GM19467 (cell line): Measurements from ENCODE around the gene IQCK.

Experiments used
- ATAC-seq: cut with Tn5 transposase; IDR thresholded peaks from one replicate; pipeline ENCODE4 v1.9.1; 2021; ENCODE audit warnings: mild to moderate bottlenecking, moderate library complexity; ENCODE audit not compliant: unreplicated experiment

Gene IQCK

DNA sequence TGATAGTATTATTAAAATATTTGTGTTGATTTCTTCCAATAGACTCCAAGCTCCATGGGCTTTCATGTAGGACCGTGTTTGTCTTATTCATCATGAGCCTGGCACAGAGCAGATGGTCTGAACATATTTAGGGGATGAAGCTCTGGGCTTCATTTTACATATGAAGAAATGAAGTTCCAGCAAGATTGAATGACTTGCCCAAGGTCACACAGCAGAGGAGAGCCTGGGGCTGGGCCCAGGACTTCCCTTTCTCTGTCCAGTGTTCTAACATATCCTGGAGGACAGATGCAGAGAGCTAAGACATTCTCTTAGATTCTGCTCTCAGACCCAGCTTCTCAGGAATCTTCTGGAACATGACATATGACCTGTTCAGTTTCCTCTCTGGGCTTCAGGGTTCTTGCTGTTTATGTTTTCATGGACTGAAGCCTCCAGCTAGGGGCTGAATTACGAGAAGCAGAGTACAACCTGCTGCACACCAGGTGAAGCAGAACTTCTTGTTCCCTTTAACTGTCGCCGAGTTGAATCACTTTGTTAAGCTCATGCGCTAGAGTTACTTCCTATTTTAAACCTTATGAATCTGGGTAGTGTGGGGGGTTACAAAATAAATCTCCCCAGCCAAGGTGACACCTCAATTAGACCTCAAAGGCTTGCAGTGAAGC is 113.0 kb downstream of the IQCK start:
- ATAC-seq, result no peak

DNA sequence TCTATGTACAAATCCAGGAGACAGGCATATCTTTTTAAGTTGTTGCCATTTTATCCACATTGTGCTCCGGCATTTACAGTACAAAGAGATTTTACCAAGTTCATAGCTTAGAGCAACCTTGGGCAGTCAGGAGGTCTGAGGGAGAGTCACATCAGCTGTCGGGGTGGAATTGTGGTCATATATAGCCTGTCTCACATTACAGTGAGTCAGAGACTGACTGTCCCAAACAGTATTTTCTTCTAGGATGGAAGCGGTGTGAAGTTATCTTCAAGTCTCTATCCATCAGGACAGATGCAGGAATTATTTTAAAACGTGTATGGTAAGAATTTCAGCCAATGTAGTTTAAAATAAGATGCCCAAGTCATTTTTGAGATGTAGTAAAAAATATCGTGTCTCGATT is 113.6 kb downstream of the IQCK start:
- ATAC-seq, result no peak

DNA sequence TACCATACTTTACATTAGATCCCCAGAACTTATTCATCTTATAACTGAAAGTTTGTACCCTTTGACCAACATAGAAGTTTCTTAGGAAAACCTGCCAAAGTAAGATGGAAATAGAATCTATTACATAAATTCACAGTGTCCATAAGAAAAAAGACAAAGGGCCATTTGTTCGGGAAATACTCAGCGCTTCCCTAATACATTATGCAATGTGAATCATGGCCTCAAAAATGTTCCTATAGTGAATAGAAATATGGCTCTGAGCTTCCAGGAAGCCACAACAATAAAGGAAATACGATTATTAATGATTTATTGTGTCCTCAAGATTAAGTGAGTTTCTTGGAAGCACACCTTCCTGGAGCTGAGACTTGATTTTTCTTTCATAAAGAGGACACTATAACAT is 115.1 kb downstream of the IQCK start:
- no peak for ATAC-seq

DNA sequence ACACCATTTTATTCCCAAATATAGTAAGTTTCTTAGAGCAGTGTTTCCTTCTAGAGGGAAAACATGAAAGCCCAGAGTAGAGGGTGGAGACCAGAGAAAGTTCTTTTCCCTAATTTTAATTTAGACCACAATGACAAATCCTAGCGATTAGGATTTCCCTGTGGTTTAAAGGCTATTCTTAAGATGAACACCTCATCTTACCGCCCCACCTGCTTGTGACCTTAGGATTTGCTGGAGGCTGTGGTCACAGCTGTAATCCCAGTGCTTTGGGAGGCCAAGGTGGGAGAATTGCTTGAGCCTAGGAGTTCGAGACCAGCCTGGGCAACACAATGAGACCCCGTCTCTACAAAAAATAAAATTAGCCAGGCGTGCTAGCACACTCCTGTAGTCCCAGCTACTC is 115.5 kb downstream of the IQCK start:
- no peak for ATAC-seq

DNA sequence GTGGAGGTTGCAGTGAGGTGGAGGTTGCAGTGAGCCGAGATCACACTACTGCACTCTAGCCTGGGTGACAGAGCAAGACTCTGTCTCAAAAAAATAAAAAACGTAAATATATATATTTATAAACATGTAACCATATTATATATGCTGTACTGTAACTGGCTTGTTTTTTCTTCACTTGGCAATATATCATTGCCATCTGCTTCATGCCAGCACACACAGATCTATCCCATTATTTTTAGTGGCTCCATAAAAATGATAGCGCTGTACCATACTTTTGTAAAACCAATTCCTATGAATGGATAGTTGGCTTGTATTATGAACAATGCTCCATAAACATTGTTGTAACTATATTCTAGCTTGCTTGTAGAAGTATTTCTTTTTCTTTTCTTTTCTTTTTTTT is 117.1 kb downstream of the IQCK start:
- no peak for ATAC-seq

DNA sequence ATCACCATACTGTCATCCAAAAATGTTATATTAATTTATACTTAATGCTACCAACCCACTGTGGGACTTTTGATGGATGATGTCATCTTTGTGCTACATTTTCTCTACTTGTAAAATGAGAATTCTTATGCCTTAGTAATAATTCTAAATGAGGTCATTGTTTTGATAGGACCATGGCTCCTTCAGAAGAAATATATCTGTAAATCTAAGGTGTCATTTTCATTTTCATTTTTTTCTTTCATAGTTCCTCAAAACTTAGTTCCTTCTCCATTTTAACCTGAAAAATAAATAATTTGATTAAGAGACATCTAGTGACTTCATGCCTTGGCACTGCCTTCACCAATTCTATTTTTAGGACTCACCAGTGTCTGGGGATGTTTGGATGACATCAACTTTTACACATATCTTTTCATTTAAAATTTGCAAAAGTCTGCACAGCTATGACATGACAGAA is 117.9 kb downstream of the IQCK start:
- ATAC-seq, result no peak

DNA sequence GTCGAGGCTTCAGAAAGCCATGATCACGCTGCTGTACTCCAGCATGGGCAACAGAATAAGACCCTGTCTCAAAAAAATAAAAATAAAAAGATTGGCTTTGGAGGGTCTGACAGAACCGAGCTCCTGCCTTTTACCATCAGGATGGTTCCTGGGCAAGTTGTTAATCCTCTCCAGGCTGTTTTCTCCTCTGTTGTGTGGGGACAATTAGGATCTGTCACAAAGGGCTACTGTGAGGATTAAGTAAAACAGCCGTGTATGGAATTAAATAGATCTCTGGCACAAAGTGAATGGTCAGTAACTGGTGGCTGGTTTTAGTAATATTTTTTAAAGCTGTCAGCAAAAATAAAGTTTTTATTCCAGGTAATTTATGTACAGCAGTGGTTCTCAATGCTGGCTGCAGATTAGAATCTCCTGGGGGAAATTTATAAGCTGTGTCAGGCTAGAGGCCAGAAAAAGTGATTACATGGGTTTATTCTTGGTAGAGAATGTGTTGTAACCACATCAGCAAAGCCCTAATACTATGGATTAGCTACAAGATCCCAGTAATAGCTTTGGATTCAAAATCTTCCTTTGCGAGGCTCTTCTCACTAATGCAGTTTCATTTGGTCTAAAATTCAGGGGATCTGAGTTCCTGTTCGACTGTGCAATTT is 119.4 kb downstream of the IQCK start:
- ATAC-seq, result no peak

DNA sequence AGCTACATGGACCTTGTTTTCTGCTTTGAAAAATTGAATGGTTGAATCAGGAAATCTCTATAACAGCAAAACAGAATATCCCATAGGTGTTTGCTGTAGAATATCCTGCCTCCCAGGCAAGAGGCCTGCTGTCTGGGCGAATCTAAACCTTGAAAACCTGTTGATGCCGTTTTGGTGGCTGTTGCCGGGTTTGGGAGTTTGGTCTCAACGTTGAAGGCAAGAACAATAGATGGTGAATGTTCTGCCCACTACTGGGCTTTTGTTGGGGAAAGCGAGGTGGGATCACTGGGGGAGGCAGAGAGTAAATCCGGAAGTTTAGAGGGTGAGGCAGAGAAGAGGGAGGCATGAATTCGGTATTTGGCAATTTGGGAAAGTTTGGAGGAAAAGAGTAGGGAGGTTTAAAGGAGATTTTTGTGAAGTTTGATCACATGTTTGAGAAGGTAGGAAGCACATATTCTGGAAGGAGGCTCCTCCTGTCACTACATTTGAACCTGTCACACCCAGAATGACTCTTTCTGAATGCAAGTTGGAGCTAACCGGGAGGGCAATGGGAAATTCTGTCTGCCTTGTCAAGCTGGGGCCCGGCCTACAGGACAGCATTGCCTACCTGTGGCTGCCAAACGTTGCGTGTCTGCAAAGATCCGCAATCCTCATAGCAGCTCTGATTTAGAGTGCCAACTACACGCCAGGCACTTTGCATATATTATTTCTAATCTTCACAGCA is 120.1 kb downstream of the IQCK start:
- no peak for ATAC-seq

DNA sequence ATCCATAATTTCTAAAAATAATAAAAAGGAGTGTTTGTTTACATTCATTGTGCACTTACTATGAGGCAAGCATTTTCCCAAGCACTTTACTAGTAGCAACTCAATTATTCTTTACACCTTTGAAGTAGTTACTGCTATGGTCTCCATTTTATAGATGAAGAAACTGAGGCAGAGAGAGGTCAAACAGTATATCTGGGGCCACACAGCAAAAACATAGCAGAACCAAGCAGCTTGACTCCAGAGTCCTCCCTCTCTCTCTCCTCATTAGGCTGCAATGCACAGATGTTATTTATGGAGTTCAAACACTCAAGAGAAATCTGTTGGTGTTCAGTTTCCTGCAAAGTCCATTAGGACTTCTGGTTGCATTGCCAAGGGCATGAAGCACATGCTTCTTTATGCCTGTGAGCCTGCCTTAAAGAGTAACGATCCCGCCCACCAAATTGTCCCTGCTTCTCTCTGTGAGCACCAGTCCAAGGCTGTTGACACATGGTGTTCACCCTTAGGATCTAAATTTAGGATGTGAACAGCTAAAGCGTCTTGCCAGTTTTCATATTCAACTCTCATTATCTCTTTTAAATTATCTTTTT is 122.5 kb downstream of the IQCK start:
- no peak for ATAC-seq

DNA sequence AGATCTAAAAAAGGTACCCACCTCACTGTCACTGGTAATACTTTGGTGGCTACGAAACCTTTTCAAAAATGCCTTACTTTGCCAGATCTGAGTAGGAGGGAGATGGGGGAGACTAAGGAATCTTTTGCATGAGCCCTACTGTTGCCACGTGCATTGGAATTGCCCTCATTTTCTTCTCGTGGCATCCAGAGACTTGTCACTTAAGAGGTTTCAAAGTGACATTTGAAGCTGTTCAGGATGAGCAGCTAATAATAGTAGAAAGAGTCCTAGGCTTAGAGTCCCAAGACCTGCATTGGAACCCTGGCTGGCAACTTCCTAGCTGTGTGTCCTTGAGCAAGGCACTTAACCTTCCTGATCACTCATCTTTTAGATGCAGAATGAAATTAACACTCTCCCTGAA is 123.1 kb downstream of the IQCK start:
- no peak for ATAC-seq

DNA sequence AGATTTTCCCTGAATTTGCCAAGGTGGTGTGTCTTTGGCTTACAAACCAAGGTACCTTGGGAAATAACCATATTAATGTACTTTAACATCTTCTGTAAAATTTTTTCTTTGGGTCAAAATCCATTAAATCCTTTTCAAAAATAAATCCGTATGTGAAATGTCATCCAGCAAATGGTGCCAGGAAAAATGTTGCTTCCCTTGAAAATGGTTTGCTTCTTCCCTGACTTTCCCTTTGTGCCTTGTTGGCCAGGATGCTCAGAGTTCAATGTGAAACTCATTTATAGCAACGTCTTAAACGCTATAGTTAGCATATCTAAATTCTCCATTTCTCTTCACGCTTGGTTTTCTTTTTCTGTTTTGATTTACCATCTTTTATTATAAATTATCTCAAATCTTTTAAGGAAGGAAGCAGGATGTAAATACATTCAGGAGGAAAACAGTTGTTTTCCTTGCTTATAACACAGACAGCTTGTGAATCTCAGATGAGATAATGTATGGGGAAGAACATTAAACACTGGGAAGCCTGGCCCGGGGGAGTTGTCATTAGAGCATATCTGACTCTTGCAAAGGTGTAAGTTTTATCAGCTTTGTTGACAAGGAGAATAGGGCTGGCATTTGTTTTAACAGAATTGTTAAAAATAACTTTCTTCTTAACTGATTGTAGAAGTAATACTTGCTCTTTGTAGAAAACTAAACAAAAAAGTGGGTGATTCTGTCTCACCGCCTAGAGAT is 124.5 kb downstream of the IQCK start:
- no peak for ATAC-seq

DNA sequence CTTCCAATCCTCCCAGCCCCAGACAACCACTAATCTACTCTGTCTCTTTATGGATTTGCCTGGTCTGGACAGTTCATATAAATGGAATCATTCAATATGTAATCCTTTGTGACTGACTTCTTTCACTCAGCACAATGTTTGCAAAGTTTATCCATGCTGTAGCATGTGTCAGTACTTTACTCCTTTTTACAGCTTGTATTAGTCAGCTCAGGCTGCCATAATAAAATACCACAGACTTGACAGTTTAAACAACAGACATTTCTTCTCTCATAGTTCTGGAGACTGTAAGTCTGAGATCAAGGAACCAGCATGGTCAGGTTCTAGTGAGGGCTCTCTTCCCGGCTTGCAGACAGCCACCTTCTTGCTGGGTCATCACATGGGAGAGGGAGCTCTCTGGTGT is 125.3 kb downstream of the IQCK start:
- ATAC-seq, result no peak

DNA sequence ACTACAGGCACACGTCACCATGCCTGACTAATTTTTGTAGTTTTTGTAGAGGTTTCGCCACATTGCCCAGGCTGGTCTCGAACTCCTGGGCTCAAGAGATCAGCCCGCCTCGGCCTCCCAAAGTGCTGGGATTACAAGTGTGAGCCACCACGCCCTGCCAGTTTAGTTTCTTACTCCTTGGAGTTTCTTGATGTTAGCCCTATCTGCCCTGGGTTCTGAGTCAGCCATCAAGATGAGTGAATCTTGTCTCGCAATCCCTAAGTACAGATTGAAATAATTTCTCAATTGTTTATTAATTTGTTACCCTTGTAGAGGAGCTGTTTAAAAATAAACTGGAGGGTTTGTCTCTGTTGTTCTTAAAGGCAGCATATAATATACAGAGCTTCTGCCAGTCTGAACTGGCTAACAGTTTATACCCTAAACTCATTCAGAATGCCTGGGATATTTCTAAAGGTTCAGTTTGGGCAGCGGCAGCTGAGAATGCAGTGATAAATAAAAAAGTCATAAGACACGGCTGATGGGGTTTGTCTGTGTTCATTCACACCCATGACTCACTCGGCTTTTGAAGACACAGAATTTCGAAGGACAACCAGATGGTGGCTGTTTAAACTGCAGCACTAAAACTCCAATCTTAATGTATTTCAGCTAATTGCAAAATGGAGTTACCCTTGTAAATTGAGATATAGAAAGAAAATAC is 127.0 kb downstream of the IQCK start:
- no peak for ATAC-seq

DNA sequence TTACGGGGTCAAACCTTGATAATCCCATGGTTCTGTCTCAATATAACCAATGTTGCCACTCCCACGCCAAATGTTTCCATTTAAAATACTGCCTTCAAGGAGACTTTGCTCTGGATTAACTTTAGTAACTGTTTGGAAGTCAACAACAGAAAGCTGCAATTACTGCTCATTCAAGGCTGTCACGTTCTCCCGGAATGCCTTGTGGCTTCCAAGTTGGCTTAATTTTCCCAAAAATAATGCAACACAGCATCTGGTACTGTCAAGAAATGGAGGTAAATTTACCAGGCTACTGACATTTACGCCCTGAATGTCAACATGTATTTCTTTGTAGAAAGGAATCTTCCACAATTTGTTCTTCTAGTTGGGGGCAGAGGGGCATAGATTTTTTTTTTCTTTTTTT is 128.4 kb downstream of the IQCK start:
- no peak for ATAC-seq

DNA sequence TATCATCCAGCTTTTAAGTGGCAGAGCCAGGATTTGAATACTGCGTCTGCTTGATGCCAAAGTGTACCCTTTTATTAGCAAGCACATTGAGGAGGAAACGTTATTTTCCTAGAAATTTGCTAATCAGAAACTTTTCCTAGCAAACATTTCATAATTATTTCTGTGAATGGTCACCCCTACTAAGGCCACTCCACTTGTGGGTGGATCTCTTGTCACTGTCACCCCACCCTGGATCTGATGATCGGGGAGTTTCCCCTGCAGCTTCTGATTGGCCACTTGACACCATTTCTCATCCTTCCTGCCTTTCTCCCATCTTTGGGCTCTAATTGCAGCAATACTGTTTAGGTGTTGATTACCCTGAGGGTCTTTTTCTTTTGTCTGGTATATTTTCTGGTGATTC is 130.7 kb downstream of the IQCK start:
- no peak for ATAC-seq

DNA sequence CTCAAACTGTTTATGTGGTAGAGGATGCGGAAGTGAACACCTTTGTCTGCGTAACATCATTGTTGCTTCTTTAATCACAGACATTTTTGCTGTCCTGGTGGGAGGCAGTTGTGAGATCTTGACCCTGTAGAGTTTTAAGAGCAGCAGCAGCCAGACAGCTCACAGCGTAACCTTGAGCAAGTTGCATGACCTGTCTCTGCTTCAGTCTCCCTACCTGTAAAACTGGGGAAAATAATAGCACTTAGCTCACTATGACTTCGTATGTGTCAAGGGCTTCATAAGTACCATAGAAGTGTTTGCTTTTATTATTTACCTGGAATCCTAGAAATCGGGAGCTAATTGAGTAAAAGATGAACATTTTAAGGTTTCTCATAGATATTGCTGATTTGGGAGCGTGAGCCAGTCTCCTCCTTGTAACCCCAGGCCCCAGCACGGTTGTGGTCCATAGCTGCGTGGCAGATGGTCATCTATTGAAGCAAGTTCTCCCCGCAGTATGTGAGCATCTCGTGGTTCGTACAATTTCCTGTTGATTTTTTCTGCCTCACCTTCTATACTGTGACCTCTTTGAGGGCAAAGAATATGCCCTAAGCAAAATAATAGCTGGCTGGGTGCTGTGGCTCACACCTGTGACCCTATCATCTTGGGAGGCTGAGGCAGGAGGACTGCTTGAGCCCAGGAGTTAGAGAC is 132.2 kb downstream of the IQCK start:
- no peak for ATAC-seq

DNA sequence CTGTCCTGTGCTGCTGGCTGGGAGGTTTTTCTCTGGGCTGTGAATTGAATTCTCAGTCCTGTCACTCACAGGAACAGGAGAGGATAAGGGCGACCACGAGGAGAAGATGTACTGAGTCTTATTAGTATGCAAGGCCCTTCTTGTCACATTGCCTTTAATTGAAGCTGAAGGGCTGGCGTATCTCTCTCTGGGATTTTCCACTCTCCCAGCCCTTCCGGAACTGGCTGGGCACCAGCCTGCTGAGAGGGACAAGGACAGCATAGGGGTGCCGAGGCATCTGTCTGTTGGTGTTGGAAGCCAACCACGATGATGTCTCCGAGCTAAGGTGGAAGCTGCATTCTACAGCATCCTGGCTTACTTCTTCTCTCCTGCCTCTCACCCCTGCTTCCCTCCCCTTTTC is 133.4 kb downstream of the IQCK start:
- ATAC-seq, result no peak

DNA sequence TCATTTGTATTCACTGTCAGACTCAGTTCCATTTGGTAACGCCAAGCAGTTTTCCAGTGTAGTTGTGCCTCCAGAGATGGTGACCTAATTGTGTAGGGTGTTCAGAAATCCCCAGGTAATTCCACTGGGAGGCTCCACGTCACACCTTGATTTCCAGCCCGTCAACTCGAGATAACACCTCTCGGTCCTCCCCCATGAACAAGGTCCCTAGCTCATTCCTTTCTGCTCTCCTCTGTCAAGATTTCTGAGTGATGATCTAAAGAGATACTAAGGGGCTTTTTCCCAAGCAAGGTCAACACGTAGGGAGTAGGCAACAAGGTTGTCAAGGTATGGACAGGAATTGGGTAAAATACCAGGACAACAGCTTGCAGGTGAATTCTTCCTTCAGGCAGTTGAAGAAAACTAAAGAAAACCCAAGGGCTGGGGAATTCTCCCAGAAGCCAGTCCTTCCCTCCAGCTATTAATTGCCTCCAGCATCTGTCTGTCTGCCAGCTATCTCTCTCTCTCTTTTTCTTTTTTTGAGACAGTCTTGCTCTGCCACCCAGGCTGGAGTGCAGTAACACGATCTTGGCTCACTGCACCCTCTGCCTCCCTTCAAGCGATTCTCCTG is 135.2 kb downstream of the IQCK start:
- no peak for ATAC-seq

DNA sequence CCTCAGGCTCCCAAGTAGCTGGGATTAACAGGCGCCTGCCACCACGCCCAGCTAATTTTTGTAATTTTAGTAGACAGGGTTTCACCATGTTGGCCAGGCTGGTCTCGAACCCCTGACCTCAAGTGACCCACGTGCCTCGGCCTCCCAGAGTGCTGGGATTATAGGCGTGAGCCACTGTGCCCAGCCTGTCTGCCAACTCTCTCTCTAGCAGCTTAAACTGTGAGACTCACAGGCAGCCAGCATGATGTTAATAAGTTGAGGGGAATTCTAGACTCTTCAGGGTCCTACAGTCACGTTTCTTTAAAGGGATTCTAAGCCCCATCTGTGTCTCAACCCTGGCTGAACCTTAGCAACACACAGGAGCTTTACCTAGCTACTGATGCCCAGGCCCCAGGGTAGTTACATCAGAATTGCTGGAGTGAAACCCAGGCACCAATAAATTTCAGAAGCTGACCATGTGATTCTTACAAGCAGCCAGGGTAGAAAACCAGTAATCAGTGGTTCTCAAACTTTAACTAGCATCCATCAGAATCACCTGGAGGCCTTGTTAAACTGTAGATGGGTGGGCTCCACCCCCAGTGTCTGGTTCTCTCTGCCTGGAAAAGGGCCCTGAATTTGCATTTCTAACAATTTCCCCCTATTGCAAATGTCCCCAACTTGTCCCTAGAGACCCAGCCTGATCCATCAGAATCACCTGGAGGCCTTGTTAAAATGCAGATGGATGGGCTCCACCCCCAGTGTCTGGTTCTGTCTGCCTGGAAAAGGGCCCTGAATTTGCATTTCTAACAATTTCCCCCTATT is 135.9 kb downstream of the IQCK start:
- ATAC-seq, result no peak
